Measurements from ENCODE around the gene AFF2.
"Not testable (repeated sequence)": the region's sequence is repeated elsewhere in the genome, so short reads cannot be mapped to it uniquely, and the experiment has no call there.

AFF2 gene

GRCh38 chrX:148659481-148659880 lies 159.1 kb downstream of the AFF2 start:
- TF ChIP-seq CTCF (IDR thresholded peaks at IDR 0.05; ENCODE audit: low read depth, low read length), result no peak
- peak in 1 of 2 donors; percentile 44 for DNase-seq (ENCODE audit: low read depth in 2 of 2)
- no peak overlapping the region for H3K4me3 ChIP-seq (replicated peaks in 1 of 2; ENCODE audit: low read depth in 2 of 2, low read length in 2 of 2)

- TF ChIP-seq CTCF (IDR thresholded peaks at IDR 0.05; ENCODE audit: low read depth, low read length), result no peak
- DNase-seq (ENCODE audit: low read depth in 2 of 2), result peak in 1 of 2 donors; percentile 30
- H3K4me3 ChIP-seq (replicated peaks in 1 of 2; ENCODE audit: low read depth in 2 of 2, low read length in 2 of 2), result no peak overlapping the region
These were observed 160.6 kb downstream of the AFF2 start for GRCh38 chrX:148661035-148661434.

- no peak overlapping the region for H3K4me3 ChIP-seq (replicated peaks in 1 of 2; ENCODE audit: low read depth in 2 of 2, low read length in 2 of 2)
- DNase-seq (ENCODE audit: low read depth in 2 of 2), result no peak
- TF ChIP-seq CTCF (IDR thresholded peaks at IDR 0.05; ENCODE audit: low read depth, low read length), result no peak
These were observed 161.6 kb downstream of the AFF2 start for GRCh38 chrX:148662014-148662413.

- no peak for DNase-seq (ENCODE audit: low read depth in 2 of 2)
- no peak overlapping the region for H3K4me3 ChIP-seq (replicated peaks in 1 of 2; ENCODE audit: low read depth in 2 of 2, low read length in 2 of 2)
- no peak for TF ChIP-seq CTCF (IDR thresholded peaks at IDR 0.05; ENCODE audit: low read depth, low read length)
These were observed 163.8 kb downstream of the AFF2 start for GRCh38 chrX:148664171-148664570.

- no peak overlapping the region for H3K4me3 ChIP-seq (replicated peaks in 1 of 2; ENCODE audit: low read depth in 2 of 2, low read length in 2 of 2)
- DNase-seq (ENCODE audit: low read depth in 2 of 2), result no peak
- no peak for TF ChIP-seq CTCF (IDR thresholded peaks at IDR 0.05; ENCODE audit: low read depth, low read length)
These were observed 164.6 kb downstream of the AFF2 start for GRCh38 chrX:148664995-148665394.

- H3K4me3 ChIP-seq (replicated peaks in 1 of 2; ENCODE audit: low read depth in 2 of 2, low read length in 2 of 2); DNase-seq (ENCODE audit: low read depth in 2 of 2): not testable (repeated sequence)
These were observed 168.8 kb downstream of the AFF2 start for GRCh38 chrX:148669175-148669574.

GRCh38 chrX:148670277-148670676 lies 169.9 kb downstream of the AFF2 start:
- DNase-seq (ENCODE audit: low read depth in 2 of 2), result no peak
- no peak for TF ChIP-seq CTCF (IDR thresholded peaks at IDR 0.05; ENCODE audit: low read depth, low read length)

More at GRCh38 chrX:148670277-148670676, 169.9 kb downstream of the AFF2 start:
- no peak overlapping the region for H3K4me3 ChIP-seq (replicated peaks in 1 of 2; ENCODE audit: low read depth in 2 of 2, low read length in 2 of 2)

All from cardiac fibroblast (primary cell).